ENCODE results near the gene FGFRL1. TPM values are rescaled to one million over a fixed set of nuclear protein-coding genes. Genes with fewer than 3 reads are reported as not detected.

FGFRL1 gene
- total RNA-seq, 4 donors from 2014 or later, result 11.7 to 15.9 (median 14.2) TPM

- peaks cover 34 to 54% (median 47%) of the 10 kb centered on the region in 4 donors for H3K4me1 ChIP-seq
- TF ChIP-seq POLR2A (IDR thresholded peaks at IDR 0.05) (no peak), CTCF (IDR thresholded peaks at IDR 0.05) (no peak), POLR2AphosphoS5 (IDR thresholded peaks at IDR 0.05) (no peak), EP300 (IDR thresholded peaks at IDR 0.05; ENCODE audit: low read depth) (no peak)
- H3K4me3 ChIP-seq, result no peak overlapping the region
- no peaks in the 10 kb centered on the region for H3K9me3 ChIP-seq
- 89% methylated on average over 61 of the region's 69 CpGs; no CpG with 5 or more reads in 1 of the 2 donors for WGBS, 2 donors (ENCODE audit: low coverage in 1 of 2)
- H3K27ac ChIP-seq, result no peak overlapping the region
- no peaks in the 10 kb centered on the region for H3K36me3 ChIP-seq
- H3K27me3 ChIP-seq, result no peaks in the 10 kb centered on the region
- no peak for DNase-seq
- in situ Hi-C loops (cut with MboI; ENCODE audit: low pct_ligation_motif_present in 1 of 4, low pct_unique_long_range_greater_than_20kb in 1 of 4, low sequenced_read_pairs in 3 of 4), result no loop called here
- intact Hi-C loops (cut with DNase I; ENCODE audit: low total_unique reads), result loop anchor here (2.0 kb wide), 1 partner anchor 60 kb away; no protein-coding TSS in a partner anchor
Measured at GRCh38 chr4:988726-989721, 22.4 kb upstream of the FGFRL1 start.

- 98% methylated on average over 37 of the region's 58 CpGs; no CpG with 5 or more reads in 1 of the 2 donors for WGBS, 2 donors (ENCODE audit: low coverage in 1 of 2)
- no peak for DNase-seq
- TF ChIP-seq POLR2A (IDR thresholded peaks at IDR 0.05) (no peak), POLR2AphosphoS5 (IDR thresholded peaks at IDR 0.05) (no peak), EP300 (IDR thresholded peaks at IDR 0.05; ENCODE audit: low read depth) (no peak), CTCF (IDR thresholded peaks at IDR 0.05) (no peak)
- Histone ChIP-seq H3K27me3 (no peaks in the 10 kb centered on the region), H3K9me3 (no peaks in the 10 kb centered on the region), H3K4me3 (no peak overlapping the region), H3K36me3 (no peaks in the 10 kb centered on the region), H3K4me1 (peaks cover 30 to 49% (median 43%) of the 10 kb centered on the region in 4 donors), H3K27ac (no peak overlapping the region)
- intact Hi-C loops (cut with DNase I; ENCODE audit: low total_unique reads) (loop anchor here (2.0 kb wide), 1 partner anchor 59 kb away; no protein-coding TSS in a partner anchor), in situ Hi-C loops (cut with MboI; ENCODE audit: low pct_ligation_motif_present in 1 of 4, low pct_unique_long_range_greater_than_20kb in 1 of 4, low sequenced_read_pairs in 3 of 4) (no loop called here)
Measured at GRCh38 chr4:989722-990471, 21.5 kb upstream of the FGFRL1 start.

GRCh38 chr4:990746-991367, 20.6 kb upstream of the FGFRL1 start:
- in situ Hi-C loops (cut with MboI; ENCODE audit: low pct_ligation_motif_present in 1 of 4, low pct_unique_long_range_greater_than_20kb in 1 of 4, low sequenced_read_pairs in 3 of 4), result no loop called here
- no peak for TF ChIP-seq CTCF (IDR thresholded peaks at IDR 0.05)
- no peak for TF ChIP-seq EP300 (IDR thresholded peaks at IDR 0.05; ENCODE audit: low read depth)
- no peak for TF ChIP-seq POLR2A (IDR thresholded peaks at IDR 0.05)
- no peak for TF ChIP-seq POLR2AphosphoS5 (IDR thresholded peaks at IDR 0.05)
- Histone ChIP-seq H3K4me1 (peaks cover 24 to 39% (median 38%) of the 10 kb centered on the region in 4 donors), H3K9me3 (no peaks in the 10 kb centered on the region), H3K36me3 (no peaks in the 10 kb centered on the region), H3K4me3 (no peak overlapping the region), H3K27ac (no peak overlapping the region), H3K27me3 (no peaks in the 10 kb centered on the region)
- WGBS, 2 donors (ENCODE audit: low coverage in 1 of 2), result 95% methylated on average over 26 of the region's 26 CpGs; no CpG with 5 or more reads in 1 of the 2 donors
- no peak for DNase-seq
- intact Hi-C loops (cut with DNase I; ENCODE audit: low total_unique reads), result no loop called here
